OCI-LY1 (cell line): ENCODE data around the gene SFT2D1.

ENCODE experiments used
- H2AFZ ChIP-seq: fragments of 200-600 bp; sonication (generic), shearing (Covaris generic); 2 replicates; pipeline ENCODE4 v1.6.0; 2014; ENCODE audit warnings: antibody characterized with exemption, mild to moderate bottlenecking, low read length
- H3F3A ChIP-seq: fragments of 200-600 bp; sonication (generic), shearing (Covaris generic); 2 replicates; pipeline ENCODE4 v1.6.0; 2014; ENCODE audit warnings: mild to moderate bottlenecking, antibody characterized with exemption, low read length, moderate library complexity; ENCODE audit not compliant: insufficient read depth
- H3K27ac ChIP-seq: fragments of 200-600 bp; sonication (generic); 2 replicates; pipeline ENCODE4 v1.5.1; 2014; ENCODE audit warnings: low read length, mixed run types, mild to moderate bottlenecking, low read depth; ENCODE audit not compliant: poor library complexity, severe bottlenecking
- H3K27me3 ChIP-seq: fragments of 200-600 bp; sonication (generic); 2 replicates; pipeline ENCODE4 v1.6.0; 2014; ENCODE audit warnings: antibody characterized with exemption, mild to moderate bottlenecking, low read length, moderate library complexity; ENCODE audit not compliant: insufficient read depth
- H3K36me3 ChIP-seq: fragments of 200-600 bp; sonication (generic); 2 replicates; pipeline ENCODE4 v1.6.1; 2014; ENCODE audit warnings: mild to moderate bottlenecking, antibody characterized with exemption, low read length, moderate library complexity, mixed read lengths; ENCODE audit not compliant: insufficient read depth
- H3K4me1 ChIP-seq: fragments of 200-600 bp; sonication (generic); 2 replicates; pipeline ENCODE4 v1.5.1; 2014; ENCODE audit warnings: mild to moderate bottlenecking, low read length, moderate library complexity; ENCODE audit not compliant: insufficient read depth, severe bottlenecking
- H3K4me2 ChIP-seq: fragments of 200-600 bp; sonication (generic), shearing (Covaris generic); 2 replicates; pipeline ENCODE4 v1.6.1; 2014; ENCODE audit warnings: low read length
- H3K4me3 ChIP-seq: fragments of 200-600 bp; sonication (generic); 2 replicates; pipeline ENCODE4 v1.5.1; 2014; ENCODE audit warnings: low read length, low read depth, mild to moderate bottlenecking, mixed read lengths; ENCODE audit not compliant: poor library complexity, severe bottlenecking
- H3K79me2 ChIP-seq: fragments of 200-600 bp; shearing (Covaris generic); 2 replicates; pipeline ENCODE4 v1.6.1; 2016; ENCODE audit warnings: mixed run types, low read length, mixed read lengths; ENCODE audit not compliant: insufficient read depth
- H3K9ac ChIP-seq: fragments of 200-600 bp; sonication (generic), shearing (Covaris generic); 2 replicates; pipeline ENCODE4 v1.6.1; 2014; ENCODE audit warnings: mild to moderate bottlenecking, low read length, mixed read lengths
- H3K9me2 ChIP-seq: fragments of 200-600 bp; sonication (generic), shearing (Covaris generic); 2 replicates; pipeline ENCODE4 v1.6.1; 2014; ENCODE audit warnings: low read depth, mild to moderate bottlenecking, low read length, mixed read lengths
- H3K9me3 ChIP-seq: fragments of 200-600 bp; shearing (Covaris generic); 2 replicates; pipeline ENCODE4 v1.6.1; 2014; ENCODE audit warnings: low read length, mixed read lengths
- H4K20me1 ChIP-seq: fragments of 200-600 bp; sonication (generic), shearing (Covaris generic); 2 replicates; pipeline ENCODE4 v1.6.0; 2016; ENCODE audit warnings: mild to moderate bottlenecking, low read length; ENCODE audit not compliant: insufficient read depth
- CTCF ChIP-seq: fragments of 200-600 bp; sonication (generic), shearing (Covaris generic); IDR thresholded peaks from 2 replicates; pipeline ENCODE4 v1.5.1; 2017; ENCODE audit warnings: mild to moderate bottlenecking, antibody characterized with exemption, low read length, moderate library complexity, mixed read lengths
- EZH2 ChIP-seq: fragments of 200-600 bp; sonication (generic), shearing (Covaris generic); IDR thresholded peaks from 2 replicates; pipeline ENCODE4 v1.8.0; 2017; ENCODE audit warnings: borderline replicate concordance, mixed run types, mild to moderate bottlenecking, antibody characterized with exemption, low read length, moderate library complexity, mixed read lengths

SFT2D1 gene

GRCh38 chr6:166318227-166318626, 24.1 kb downstream of the SFT2D1 start:
- no peak overlapping the region for H2AFZ ChIP-seq
- H3F3A ChIP-seq = no peaks in the 10 kb centered on the region
- H3K36me3 ChIP-seq = peaks cover 12% of the 10 kb centered on the region
- no peaks in the 10 kb centered on the region for H3K79me2 ChIP-seq
- no peak for TF ChIP-seq CTCF
- TF ChIP-seq EZH2 = no peak
- H3K9ac ChIP-seq = no peak overlapping the region
- H3K9me3 ChIP-seq = no peaks in the 10 kb centered on the region
- no peaks in the 10 kb centered on the region for H4K20me1 ChIP-seq
- H3K4me3 ChIP-seq = no peak overlapping the region
- no peaks in the 10 kb centered on the region for H3K27me3 ChIP-seq
- H3K4me2 ChIP-seq = no peak overlapping the region
- H3K4me1 ChIP-seq = no peaks in the 10 kb centered on the region
- H3K9me2 ChIP-seq = no peaks in the 10 kb centered on the region
- H3K27ac ChIP-seq = no peak overlapping the region

GRCh38 chr6:166317261-166318212, 24.8 kb downstream of the SFT2D1 start:
- Histone ChIP-seq H3K4me2 (no peak overlapping the region), H3K9me2 (no peaks in the 10 kb centered on the region), H3K9me3 (no peaks in the 10 kb centered on the region), H3K27me3 (no peaks in the 10 kb centered on the region), H4K20me1 (no peaks in the 10 kb centered on the region), H3K4me3 (no peak overlapping the region), H3F3A (no peaks in the 10 kb centered on the region), H3K4me1 (no peaks in the 10 kb centered on the region), H3K27ac (no peak overlapping the region), H3K79me2 (no peaks in the 10 kb centered on the region), H3K9ac (no peak overlapping the region), H2AFZ (no peak overlapping the region), H3K36me3 (peaks cover 7% of the 10 kb centered on the region)
- TF ChIP-seq CTCF (no peak), EZH2 (no peak)

- no peaks in the 10 kb centered on the region for H3K9me2 ChIP-seq
- no peak overlapping the region for H3K9ac ChIP-seq
- no peak overlapping the region for H3K27ac ChIP-seq
- no peaks in the 10 kb centered on the region for H3K27me3 ChIP-seq
- no peak for TF ChIP-seq EZH2
- no peak for TF ChIP-seq CTCF
- no peaks in the 10 kb centered on the region for H4K20me1 ChIP-seq
- H3K79me2 ChIP-seq = no peaks in the 10 kb centered on the region
- H2AFZ ChIP-seq = no peak overlapping the region
- H3K4me1 ChIP-seq = no peaks in the 10 kb centered on the region
- no peaks in the 10 kb centered on the region for H3F3A ChIP-seq
- no peak overlapping the region for H3K4me3 ChIP-seq
- H3K9me3 ChIP-seq = no peaks in the 10 kb centered on the region
- peaks cover 6% of the 10 kb centered on the region for H3K36me3 ChIP-seq
- no peak overlapping the region for H3K4me2 ChIP-seq
Observed at GRCh38 chr6:166315436-166315835, 26.9 kb downstream of the SFT2D1 start.
